ENCODE results near the gene EMC6.

EMC6 gene

DNA sequence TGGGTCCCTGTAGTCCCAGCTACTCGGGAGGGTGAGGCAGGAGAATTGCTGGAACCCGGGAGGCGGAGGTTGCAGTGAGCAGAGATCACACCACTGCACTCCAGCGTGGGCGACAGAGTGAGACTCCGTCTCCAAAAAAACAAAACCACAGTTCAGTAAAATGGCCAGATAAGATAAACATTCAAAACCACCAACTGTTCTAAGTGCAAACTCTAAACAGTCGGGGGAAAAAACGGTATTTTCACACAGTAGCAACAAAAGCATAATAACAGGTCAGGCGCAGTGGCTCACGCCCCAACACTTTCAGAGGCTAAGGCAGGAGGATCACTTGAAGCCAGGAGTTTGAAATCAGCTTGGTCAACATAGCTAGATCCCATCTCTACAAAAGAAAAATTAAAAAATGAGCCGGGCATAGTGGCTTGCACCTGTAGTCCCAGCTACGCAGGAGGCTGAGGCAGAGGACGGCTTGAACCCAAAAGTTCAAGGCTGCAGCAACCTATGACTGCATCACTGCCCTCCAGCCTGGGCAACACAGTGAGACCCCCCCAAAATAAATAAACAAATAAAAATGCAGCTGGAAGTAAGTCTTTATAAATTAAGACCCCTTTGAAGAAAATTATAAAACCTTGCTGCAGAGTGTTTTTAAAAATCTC is 44.3 kb downstream of the EMC6 start:
- no peak for DNase-seq (ENCODE audit: low spot score)

DNA sequence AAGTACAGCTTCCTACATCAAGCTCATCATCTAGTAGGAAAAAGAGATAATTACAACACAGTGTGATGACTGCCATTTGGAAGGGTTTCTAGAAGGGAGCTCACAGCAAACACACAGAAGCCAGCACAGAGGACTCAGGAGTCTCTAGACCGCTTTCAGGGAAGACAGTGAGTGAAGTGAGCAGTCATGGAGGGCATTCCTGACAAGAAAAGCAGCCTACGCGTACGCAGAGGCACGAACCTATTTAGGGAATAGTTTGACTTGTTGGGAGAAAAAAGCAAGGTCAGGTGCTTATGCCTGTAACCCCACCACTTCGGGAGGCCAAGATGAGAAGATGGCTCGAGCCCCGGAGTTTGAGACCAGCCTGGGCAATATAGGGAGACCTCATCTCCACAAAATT is 46.7 kb downstream of the EMC6 start:
- no peak for DNase-seq (ENCODE audit: low spot score)

DNA sequence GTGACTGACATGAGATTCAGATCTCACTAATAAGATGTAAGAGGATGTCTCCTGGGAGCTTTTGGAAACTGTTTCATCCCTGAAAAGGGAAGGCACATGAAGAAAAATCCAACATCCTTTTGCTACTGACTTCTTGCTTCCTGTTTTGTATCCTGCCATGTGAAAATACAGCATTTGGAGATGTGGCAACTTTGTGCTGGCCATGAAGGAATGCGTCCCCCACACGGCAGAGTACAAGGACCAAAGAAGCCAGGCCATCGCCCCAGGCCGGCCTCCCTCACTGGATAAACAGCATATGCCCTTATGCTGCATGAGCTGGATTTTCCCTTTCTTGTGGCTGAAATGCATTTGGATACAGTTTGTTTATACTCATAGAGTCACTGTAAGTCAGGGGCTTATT is 49.6 kb downstream of the EMC6 start:
- no peak for DNase-seq (ENCODE audit: low spot score)

DNA sequence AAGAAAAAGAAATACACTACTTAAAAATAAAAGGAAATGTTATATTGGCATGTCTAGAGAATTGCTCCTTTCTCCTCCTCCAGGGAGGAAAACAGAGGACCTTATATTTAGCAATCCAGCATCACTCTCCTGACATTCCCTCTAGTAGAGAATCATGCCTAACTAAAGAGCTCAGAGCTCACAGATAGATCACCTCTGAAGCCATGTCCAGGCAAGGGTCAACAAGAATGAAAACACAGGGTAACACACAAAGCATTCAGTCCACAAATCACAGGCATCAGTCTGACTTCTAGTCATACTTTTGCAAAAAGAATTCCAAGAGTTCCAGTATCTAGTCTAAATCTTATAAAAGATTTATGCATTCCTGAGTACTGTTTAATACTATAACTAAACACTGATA is 50.7 kb downstream of the EMC6 start:
- no peak for DNase-seq (ENCODE audit: low spot score)
